Subcutaneous abdominal adipose tissue (tissue), 5 donors: ENCODE data around the gene ZBED3.

Experiments
- H3K27ac ChIP-seq: one replicate; pipeline ENCODE4 v1.7.0; 2013; ENCODE audit warnings: low read depth, mild to moderate bottlenecking, inconsistent platforms, low read length, moderate library complexity
- H3K27me3 ChIP-seq, 5 donors: one replicate each; pipeline ENCODE4 v1.7.0; 2013; ENCODE audit warnings: low read length in 5 of 5, inconsistent platforms in 1 of 5; ENCODE audit not compliant: control insufficient read depth in 5 of 5, insufficient read depth in 4 of 5
- H3K36me3 ChIP-seq, 5 donors: one replicate each; pipeline ENCODE4 v1.7.0; 2013; ENCODE audit warnings: low read length in 5 of 5; ENCODE audit not compliant: control insufficient read depth in 5 of 5, insufficient read depth in 5 of 5
- H3K4me1 ChIP-seq, 5 donors: one replicate each; pipeline ENCODE4 v1.7.0; 2013; ENCODE audit warnings: low read length in 5 of 5, mild to moderate bottlenecking in 3 of 5, moderate library complexity in 1 of 5; ENCODE audit not compliant: control insufficient read depth in 5 of 5, insufficient read depth in 5 of 5
- H3K4me3 ChIP-seq, 5 donors: one replicate each; pipeline ENCODE4 v1.7.0; 2013; ENCODE audit warnings: low read length in 5 of 5, low read depth in 1 of 5
- H3K9ac ChIP-seq, 5 donors: one replicate each; pipeline ENCODE4 v1.7.0; 2013; ENCODE audit warnings: low read length in 5 of 5, mild to moderate bottlenecking in 4 of 5, moderate library complexity in 3 of 5
- H3K9me3 ChIP-seq, 5 donors: one replicate each; pipeline ENCODE4 v1.7.0; 2013; ENCODE audit warnings: low read length in 5 of 5; ENCODE audit not compliant: control insufficient read depth in 5 of 5
- donor health status: healthy.
- donor health status: healthy.
- donor health status: healthy.
- donor health status: healthy.
- donor health status: healthy.

ZBED3 gene

DNA sequence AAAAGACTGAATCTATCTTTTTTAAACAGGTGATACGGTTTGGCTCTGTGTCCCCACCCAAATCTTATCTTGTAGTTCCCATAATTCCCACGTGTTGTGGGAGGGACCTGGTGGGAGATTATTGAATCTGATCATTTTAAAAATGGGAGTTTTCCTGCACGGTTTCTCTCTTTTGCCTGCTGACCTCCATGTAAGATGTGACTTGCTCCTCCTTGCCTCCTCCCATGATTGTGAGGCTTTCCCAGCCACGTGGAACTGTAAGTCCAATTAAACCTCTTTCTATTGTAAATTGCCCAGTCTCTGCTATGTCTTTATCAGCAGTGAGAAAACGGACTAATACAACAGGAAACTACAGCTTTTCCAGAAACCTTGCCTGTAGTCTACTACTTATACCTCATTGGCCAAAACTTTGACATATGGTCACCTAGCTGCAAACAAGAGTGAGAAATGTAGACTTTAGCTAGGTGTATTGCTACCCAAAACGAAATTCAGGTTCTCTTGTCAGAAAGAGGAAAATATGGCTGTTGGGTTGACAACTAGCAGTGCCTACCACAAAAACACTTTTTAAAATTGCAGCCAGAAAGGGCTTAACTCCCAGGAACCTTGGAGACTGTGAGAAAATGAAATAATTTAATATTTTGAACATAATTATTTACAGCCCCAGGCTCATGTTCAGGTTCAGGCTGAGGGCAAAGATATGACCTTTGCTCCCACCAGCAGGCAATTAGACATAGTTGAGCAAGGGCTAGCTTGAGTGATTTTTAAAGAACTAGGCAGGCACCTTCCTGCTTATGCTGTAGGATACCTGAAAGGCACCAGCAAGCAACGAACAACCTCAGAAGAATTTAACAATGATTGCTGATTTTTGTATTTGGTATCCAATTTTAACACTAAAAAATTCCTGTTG lies 64.3 kb downstream of the ZBED3 start:
- Histone ChIP-seq H3K9ac (no peak overlapping the region), H3K4me3 (no peak overlapping the region), H3K27ac (no peak overlapping the region), H3K4me1 (no peaks in the 10 kb centered on the region), H3K27me3 (peaks cover 0 to 4% (median 0%) of the 10 kb centered on the region in 5 donors), H3K36me3 (no peaks in the 10 kb centered on the region), H3K9me3 (no peaks in the 10 kb centered on the region)
